Skeletal muscle tissue (tissue), 4 donors: ENCODE results near the gene TMX4. TPM values are rescaled to one million over a fixed set of nuclear protein-coding genes. Genes with fewer than 3 reads are reported as not detected.

Experiments used
- H3K27ac ChIP-seq: one replicate; pipeline ENCODE4 v1.7.0; 2013; ENCODE audit warnings: mild to moderate bottlenecking, low read depth, low read length, inconsistent platforms
- H3K27me3 ChIP-seq, 3 donors: one replicate each; pipeline ENCODE4 v1.7.0; 2013; ENCODE audit warnings: low read length in 3 of 3; ENCODE audit not compliant: control insufficient read depth in 3 of 3, insufficient read depth in 3 of 3
- H3K36me3 ChIP-seq, 3 donors: one replicate each; pipeline ENCODE4 v1.7.0; 2013; ENCODE audit warnings: low read length in 3 of 3; ENCODE audit not compliant: control insufficient read depth in 3 of 3, insufficient read depth in 3 of 3
- H3K4me1 ChIP-seq, 3 donors: one replicate each; pipeline ENCODE4 v1.7.0; 2013; ENCODE audit warnings: low read length in 3 of 3, mild to moderate bottlenecking in 3 of 3; ENCODE audit not compliant: control insufficient read depth in 3 of 3, insufficient read depth in 3 of 3
- H3K4me3 ChIP-seq, 3 donors: one replicate each; pipeline ENCODE4 v1.7.0; 2013; ENCODE audit warnings: low read length in 3 of 3
- H3K9ac ChIP-seq, 3 donors: one replicate each; pipeline ENCODE4 v1.7.0; 2013; ENCODE audit warnings: low read length in 3 of 3, mild to moderate bottlenecking in 3 of 3, moderate library complexity in 2 of 3, low read depth in 1 of 3
- H3K9me3 ChIP-seq, 3 donors: one replicate each; pipeline ENCODE4 v1.7.0; 2013; ENCODE audit warnings: low read length in 3 of 3; ENCODE audit not compliant: control insufficient read depth in 3 of 3
- total RNA-seq: library from RNA; depleted of rRNA; stranded (reverse); fragments of >200 nt; gene quantifications from one replicate; pipeline ENCODE4 v1.2.3, GENCODE V29; 2014
- donor health status: Osteomylitis.

The TMX4 gene
- 13.6 TPM for total RNA-seq

GRCh38 chr20:8019246-8019997 is at the start of gene TMX4:
TMX4 (minus strand) TSS chr20:8019761; CDS start chr20:8019613, 148 bp downstream.
- no peaks in the 10 kb centered on the region for H3K27me3 ChIP-seq
- peak within 1 kb of the TSS; percentile 68 to 81 (median 79) for H3K4me3 ChIP-seq
- peak within 1 kb of the TSS; percentile 75 to 91 (median 87) for H3K9ac ChIP-seq
- H3K9me3 ChIP-seq = no peaks in the 10 kb centered on the region
- H3K27ac ChIP-seq = peak within 1 kb of the TSS; percentile 95
- peaks cover 8 to 11% (median 10%) of the 10 kb centered on the region in 3 donors for H3K4me1 ChIP-seq
- H3K36me3 ChIP-seq = no peaks in the 10 kb centered on the region

GRCh38 chr20:8067082-8067481 is 47.5 kb upstream of the TMX4 start:
- Histone ChIP-seq H3K4me1 (no peaks in the 10 kb centered on the region), H3K9ac (no peak overlapping the region), H3K27me3 (peaks cover 0 to 3% (median 0%) of the 10 kb centered on the region in 3 donors), H3K36me3 (no peaks in the 10 kb centered on the region), H3K4me3 (no peak overlapping the region), H3K27ac (no peak overlapping the region), H3K9me3 (no peaks in the 10 kb centered on the region)

GRCh38 chr20:8066662-8067061 is 47.1 kb upstream of the TMX4 start:
- H3K9me3 ChIP-seq = no peaks in the 10 kb centered on the region
- peaks cover 0 to 3% (median 0%) of the 10 kb centered on the region in 3 donors for H3K27me3 ChIP-seq
- H3K4me1 ChIP-seq = no peaks in the 10 kb centered on the region
- H3K9ac ChIP-seq = no peak overlapping the region
- no peaks in the 10 kb centered on the region for H3K36me3 ChIP-seq
- H3K4me3 ChIP-seq = no peak overlapping the region
- H3K27ac ChIP-seq = no peak overlapping the region

- no peak overlapping the region for H3K27ac ChIP-seq
- H3K9ac ChIP-seq = no peak overlapping the region
- H3K4me3 ChIP-seq = no peak overlapping the region
- H3K4me1 ChIP-seq = no peaks in the 10 kb centered on the region
- H3K9me3 ChIP-seq = no peaks in the 10 kb centered on the region
- H3K36me3 ChIP-seq = no peaks in the 10 kb centered on the region
- H3K27me3 ChIP-seq = peaks cover 0 to 3% (median 0%) of the 10 kb centered on the region in 3 donors
Observed at GRCh38 chr20:8065691-8066090, 46.1 kb upstream of the TMX4 start.

- Histone ChIP-seq H3K9ac (no peak overlapping the region), H3K27me3 (peaks cover 0 to 3% (median 0%) of the 10 kb centered on the region in 3 donors), H3K27ac (no peak overlapping the region), H3K4me1 (no peaks in the 10 kb centered on the region), H3K36me3 (no peaks in the 10 kb centered on the region), H3K9me3 (no peaks in the 10 kb centered on the region), H3K4me3 (no peak overlapping the region)
Observed at GRCh38 chr20:8062756-8063155, 43.2 kb upstream of the TMX4 start.

GRCh38 chr20:8061861-8062518 is 42.4 kb upstream of the TMX4 start:
- H3K9me3 ChIP-seq = no peaks in the 10 kb centered on the region
- H3K27me3 ChIP-seq = peaks cover 0 to 3% (median 0%) of the 10 kb centered on the region in 3 donors
- no peak overlapping the region for H3K9ac ChIP-seq
- no peaks in the 10 kb centered on the region for H3K4me1 ChIP-seq
- no peak overlapping the region for H3K4me3 ChIP-seq
- no peaks in the 10 kb centered on the region for H3K36me3 ChIP-seq
- no peak overlapping the region for H3K27ac ChIP-seq

GRCh38 chr20:8060977-8061376 is 41.4 kb upstream of the TMX4 start:
- Histone ChIP-seq H3K4me3 (no peak overlapping the region), H3K36me3 (no peaks in the 10 kb centered on the region), H3K27ac (no peak overlapping the region), H3K4me1 (no peaks in the 10 kb centered on the region), H3K27me3 (peaks cover 0 to 3% (median 0%) of the 10 kb centered on the region in 3 donors), H3K9me3 (no peaks in the 10 kb centered on the region), H3K9ac (no peak overlapping the region)

- Histone ChIP-seq H3K4me3 (no peak overlapping the region), H3K9me3 (no peaks in the 10 kb centered on the region), H3K9ac (no peak overlapping the region), H3K27ac (no peak overlapping the region), H3K4me1 (no peaks in the 10 kb centered on the region), H3K27me3 (no peaks in the 10 kb centered on the region), H3K36me3 (no peaks in the 10 kb centered on the region)
Observed at GRCh38 chr20:8057871-8058270, 38.3 kb upstream of the TMX4 start.

- H3K27ac ChIP-seq = no peak overlapping the region
Observed at GRCh38 chr20:8055096-8055495, 35.5 kb upstream of the TMX4 start.

GRCh38 chr20:8050157-8050837 is 30.7 kb upstream of the TMX4 start:
- Histone ChIP-seq H3K4me1 (no peaks in the 10 kb centered on the region), H3K27ac (no peak overlapping the region), H3K9me3 (no peaks in the 10 kb centered on the region), H3K4me3 (no peak overlapping the region), H3K36me3 (no peaks in the 10 kb centered on the region), H3K9ac (no peak overlapping the region), H3K27me3 (peaks cover 0 to 2% (median 0%) of the 10 kb centered on the region in 3 donors)

More at GRCh38 chr20:8055096-8055495, 35.5 kb upstream of the TMX4 start:
- Histone ChIP-seq H3K36me3 (no peaks in the 10 kb centered on the region), H3K4me3 (no peak overlapping the region), H3K9me3 (no peaks in the 10 kb centered on the region), H3K9ac (no peak overlapping the region), H3K27me3 (no peaks in the 10 kb centered on the region), H3K4me1 (no peaks in the 10 kb centered on the region)
